GDM1 (cell line): ENCODE results near the gene C1orf122.
"Not testable (repeated sequence)": the region's sequence is repeated elsewhere in the genome, so short reads cannot be mapped to it uniquely, and the experiment has no call there.

Source experiments
- DNase-seq: peaks from one replicate; lab custom pipeline; 2025; lab: John Stamatoyannopoulos, UW

Gene C1orf122

GRCh38 chr1:37807555-37808368 is at the start of gene C1orf122, which contains the start of gene YRDC:
C1orf122 (plus strand) TSS chr1:37807790; CDS start chr1:37808405, 615 bp downstream.
YRDC (minus strand) TSS chr1:37808208; CDS start chr1:37808180, 28 bp downstream.
- peak; percentile 85 for DNase-seq

GRCh38 chr1:37759451-37759850 is 48.1 kb upstream of the C1orf122 start:
- no peak for DNase-seq

DNA sequence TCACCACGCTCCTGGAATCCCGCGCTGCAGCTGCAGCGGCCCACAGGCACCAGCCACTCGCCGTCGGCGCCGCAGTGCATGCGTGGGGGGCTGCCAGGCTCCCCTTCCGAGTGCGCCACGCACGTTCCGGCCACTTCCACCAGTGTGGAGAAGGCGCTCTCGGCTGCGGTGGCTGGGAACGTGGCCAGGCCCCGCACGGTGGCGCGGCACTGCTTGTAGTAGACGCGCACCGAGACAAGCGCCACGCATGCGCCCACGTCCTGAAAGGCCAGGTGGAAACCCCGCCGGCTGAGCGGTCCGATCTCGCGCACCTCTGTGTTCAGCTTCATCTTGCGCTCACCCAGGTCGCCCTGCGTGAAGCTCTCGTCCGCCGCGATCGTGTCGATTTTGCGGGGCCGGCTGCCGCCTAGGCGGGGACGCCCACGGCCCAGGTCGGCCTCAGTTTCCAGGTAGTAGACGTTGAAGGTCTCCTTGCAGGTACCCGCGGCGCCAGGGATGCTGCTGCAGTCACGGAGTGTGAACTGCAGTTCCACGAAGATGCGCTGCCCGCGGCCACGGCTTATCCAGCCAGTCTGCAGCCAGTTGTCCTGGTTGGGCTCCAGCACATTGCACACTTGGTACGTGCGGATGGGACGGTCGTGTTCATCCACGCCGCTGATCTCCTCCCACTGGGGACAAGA is 46.0 kb upstream of the C1orf122 start:
- DNase-seq: no peak

GRCh38 chr1:37762516-37762915 is 45.1 kb upstream of the C1orf122 start:
- no peak for DNase-seq

DNA sequence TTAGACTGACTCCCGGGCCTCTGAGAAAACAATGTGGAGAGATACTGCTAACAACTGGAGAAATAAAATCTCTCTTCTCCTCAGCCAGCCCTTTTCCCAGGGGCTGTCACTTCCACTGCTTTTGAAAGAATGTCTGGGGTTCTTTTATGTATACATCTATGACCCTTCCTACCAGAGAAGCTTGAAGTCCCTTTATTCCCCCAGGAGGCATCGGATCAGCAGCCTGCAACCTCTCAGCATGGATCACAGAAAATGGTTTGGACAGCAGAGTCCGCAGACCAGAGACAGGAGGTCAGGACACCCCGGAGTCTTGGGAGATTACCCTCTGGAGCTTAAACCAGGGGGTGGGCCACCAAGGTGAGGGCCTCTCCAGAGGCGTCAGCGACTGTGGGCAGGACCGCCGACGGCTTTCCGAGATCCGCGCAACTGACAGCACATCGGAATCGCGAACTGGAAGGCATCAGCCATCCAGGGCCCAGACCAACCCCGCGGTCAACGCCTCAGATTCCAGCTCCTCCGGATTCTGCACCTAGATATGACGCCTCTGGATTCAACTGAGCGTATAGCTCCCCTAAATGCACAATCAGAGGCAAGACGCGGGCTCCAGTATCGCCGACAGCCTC is 43.7 kb upstream of the C1orf122 start:
- no peak for DNase-seq

- no peak for DNase-seq
Observed at GRCh38 chr1:37764414-37764825, 43.2 kb upstream of the C1orf122 start.

GRCh38 chr1:37764888-37765441 is 42.6 kb upstream of the C1orf122 start, which contains the start of gene EPHA10:
EPHA10 (minus strand) TSS chr1:37765120; CDS start chr1:37765066, 54 bp downstream.
- DNase-seq: no peak

GRCh38 chr1:37765916-37766664 is 41.5 kb upstream of the C1orf122 start:
- no peak for DNase-seq

GRCh38 chr1:37767488-37767887 is 40.1 kb upstream of the C1orf122 start:
- no peak for DNase-seq

DNA sequence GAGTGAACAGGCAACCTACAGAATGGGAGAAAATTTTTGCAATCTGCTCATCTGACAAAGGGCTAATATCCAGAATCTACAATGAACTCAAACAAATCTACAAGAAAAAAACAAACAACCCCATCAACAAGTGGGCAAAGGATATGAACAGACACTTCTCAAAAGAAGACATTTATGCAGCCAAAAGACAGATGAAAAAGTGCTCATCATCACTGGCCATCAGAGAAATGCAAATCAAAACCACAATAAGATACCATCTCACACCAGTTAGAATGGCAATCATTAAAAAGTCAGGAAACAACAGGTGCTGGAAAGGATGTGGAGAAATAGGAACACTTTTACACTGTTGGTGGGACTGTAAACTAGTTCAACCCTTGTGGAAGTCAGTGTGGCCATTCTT is 36.1 kb upstream of the C1orf122 start:
- DNase-seq: not testable (repeated sequence)

DNA sequence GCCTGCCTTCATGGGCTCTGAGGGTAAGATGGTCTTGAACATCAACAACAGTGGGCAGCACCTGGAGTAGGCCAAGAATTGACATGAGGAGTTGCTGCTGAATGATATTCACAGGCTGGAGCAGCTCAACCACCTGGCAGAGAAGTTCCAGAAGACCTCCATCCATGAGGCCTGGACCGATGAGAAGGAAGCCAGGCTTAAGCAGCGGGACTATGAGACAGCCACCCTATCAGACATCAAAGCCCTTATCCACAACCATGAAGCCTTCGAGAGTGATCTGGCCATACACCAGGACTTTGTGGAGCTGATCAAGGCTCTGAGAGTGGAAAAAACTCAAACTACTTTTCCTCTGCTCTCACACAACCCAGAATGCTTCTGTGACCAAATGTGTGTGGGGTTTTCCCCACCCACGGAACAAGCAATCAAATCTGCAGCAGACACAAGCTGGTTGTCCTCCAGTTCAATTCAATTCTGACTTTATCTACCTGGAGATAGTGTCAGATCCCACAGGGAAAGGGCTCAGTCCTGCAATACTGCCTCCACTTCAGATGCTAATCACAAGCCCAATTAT is 30.6 kb upstream of the C1orf122 start:
- DNase-seq: no peak

DNA sequence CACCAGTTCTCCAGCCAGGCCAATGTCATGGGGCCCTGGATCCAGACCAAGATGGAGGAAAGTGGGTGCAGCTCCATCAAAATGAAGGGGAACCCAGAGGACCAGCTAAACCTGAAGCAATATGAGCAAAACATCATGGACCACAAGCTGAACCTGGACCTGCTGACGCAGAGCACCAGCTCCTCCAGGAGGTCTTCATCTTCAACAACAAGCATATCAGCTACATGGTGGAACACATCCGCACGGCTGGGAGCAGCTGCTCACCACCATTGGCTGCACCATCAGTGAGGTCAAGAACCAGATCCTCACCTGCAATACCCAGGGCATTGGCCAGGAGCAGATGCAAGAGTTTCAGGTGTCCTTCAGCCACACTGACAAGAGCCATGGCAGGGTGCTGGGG is 28.9 kb upstream of the C1orf122 start:
- DNase-seq: no peak

- no peak for DNase-seq
Observed at GRCh38 chr1:37782491-37782890, 25.1 kb upstream of the C1orf122 start.

DNA sequence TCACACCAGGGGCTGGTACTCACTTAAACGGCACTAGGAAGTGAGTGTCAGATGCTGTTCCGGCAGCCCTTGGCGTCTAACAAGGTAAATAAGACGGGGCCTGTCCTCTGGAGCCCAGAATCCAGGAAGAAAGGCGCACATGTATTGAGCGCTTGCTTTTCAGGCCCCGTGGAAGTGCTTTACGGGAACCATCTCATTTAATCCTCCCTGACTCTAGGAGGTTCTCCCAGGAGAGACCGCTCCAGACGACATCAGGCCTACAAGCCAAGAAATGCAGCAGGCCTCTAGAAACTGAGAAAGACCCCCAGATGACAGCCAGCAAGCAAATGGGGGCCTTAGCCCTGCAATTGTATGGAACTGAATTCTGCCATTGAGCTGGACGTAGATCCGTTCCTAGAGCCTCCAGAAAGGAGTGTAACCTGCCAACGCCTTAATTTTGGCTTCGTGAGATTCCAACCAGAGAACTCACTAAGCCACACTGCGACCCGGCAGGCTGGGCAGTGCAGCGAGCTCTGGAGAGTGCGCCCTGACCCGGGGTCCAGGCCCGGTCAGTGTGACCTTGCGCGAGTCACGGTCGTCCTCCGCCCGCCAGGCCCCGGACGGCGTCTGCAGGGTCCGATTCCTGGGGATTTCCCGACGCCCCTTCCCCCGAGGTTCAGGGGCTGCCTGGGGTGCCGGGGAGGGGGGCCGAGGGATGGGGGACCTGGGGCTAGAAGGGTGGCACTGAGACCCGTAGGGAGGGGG is 14.5 kb upstream of the C1orf122 start:
- no peak for DNase-seq

DNA sequence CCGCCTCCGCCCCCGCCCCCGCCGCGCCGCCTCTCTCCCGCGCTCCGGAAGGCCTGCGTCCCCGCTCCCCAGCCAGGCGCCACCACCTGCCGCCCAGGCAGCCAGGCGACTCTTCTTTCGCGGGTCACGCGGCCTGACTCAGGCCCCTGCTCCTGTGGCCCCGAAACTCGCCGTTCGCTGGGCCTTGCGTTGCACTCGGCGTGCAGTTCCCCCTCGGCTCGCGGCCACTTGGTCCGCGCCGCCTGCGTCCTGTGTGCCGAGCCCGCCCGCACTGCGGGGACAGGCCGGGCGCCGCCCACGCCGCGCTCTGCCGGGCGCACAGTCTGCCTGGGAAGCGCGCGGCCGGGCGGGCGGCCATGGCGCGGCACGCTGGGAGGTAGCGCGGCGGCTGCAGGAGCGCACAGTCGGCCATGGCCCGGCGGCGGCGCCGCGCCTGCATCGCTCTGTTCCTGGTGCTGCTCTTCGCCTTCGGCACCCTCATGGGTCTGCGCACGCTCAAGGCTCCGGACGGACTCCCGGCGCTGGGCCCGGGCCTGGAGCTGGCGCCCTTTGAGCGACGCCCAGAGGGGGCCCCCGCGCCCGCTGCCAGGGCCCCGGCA is 13.7 kb upstream of the C1orf122 start, which contains the start of gene MANEAL:
Gene MANEAL (plus strand): TSS at position 75 of the 599 bp plus-strand sequence. CDS start 336 bp downstream, at position 411.
- DNase-seq: peak; percentile 55

DNA sequence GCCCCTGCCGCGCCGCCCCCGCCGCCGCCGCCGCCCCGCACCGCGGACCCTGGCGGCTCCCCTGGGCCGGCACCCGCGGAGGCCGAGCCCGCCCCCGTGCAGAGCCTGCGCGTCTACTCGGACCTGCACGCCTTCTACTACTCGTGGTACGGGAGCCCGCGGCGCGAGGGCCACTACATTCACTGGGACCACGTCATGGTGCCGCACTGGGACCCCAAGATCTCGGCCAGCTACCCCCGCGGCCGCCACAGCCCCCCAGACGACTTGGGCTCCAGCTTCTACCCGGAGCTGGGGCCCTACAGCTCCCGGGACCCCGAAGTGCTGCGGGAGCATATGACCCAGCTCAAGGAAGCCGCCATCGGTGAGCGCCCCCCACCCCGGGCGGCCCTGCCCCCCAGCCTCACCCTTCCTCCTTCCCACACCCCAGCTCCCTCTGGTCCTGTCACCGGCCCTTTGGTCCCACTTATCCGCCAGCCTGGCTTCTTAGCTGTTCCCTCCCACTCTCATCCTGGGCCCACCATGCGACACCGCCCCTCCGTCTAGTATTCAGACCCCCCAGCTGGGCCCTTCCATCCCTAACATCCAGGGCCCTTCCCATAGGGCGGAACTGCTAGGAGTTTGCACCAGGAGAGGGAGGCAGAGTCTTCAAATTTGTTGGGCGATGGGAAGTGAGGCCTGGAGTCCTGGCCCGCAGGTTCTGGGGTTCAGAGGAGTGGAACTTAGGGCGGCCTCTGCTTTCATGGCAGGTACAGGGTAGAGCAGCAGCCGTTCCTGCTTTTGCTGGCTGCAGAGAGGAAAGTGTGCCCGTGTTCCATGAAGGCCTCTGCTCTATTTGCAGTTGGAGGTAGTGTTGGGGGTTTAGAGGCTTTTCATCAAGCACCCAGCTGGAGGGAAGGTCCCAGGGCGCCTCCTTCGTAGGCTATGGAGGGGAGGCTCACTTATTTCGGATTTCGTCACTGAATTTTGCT is 12.9 kb upstream of the C1orf122 start:
- DNase-seq: no peak

DNA sequence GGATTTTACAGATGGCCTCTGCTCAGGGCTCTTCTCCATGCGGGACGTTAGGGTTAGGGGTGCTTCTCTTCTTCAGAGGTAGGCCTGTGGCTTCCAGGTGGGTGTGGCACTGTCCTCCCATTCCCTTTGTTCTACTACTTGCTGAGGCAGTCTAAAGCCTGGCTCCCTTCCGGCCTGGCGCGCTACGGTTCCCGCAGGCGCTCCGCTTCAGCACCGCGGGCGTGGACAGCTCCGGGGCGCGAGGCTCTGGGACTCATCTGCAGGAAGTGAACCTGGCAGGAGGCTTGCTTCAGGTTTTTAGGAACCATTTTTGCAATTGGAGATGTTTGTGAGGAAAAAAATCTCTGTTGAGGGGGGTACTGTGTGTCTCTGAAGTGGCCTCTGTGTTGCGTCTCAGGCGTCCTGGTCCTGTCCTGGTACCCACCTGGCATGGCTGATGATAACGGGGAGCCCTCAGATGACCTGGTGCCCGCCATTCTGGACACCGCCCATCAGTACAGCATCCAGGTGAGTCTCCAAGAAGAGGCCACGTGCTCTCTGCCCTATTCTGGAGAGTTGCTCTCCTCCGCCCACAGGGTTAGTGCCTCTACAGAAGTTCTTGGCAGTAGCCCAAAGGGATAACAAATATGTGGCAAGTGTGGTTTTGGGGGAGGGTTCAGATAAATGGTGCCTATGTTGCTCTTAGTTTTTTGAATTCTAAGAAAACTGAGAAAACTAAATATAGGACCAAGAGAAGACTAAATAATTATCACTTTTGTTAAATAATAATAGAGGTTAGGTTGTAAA is 12.1 kb upstream of the C1orf122 start:
- no peak for DNase-seq

DNA sequence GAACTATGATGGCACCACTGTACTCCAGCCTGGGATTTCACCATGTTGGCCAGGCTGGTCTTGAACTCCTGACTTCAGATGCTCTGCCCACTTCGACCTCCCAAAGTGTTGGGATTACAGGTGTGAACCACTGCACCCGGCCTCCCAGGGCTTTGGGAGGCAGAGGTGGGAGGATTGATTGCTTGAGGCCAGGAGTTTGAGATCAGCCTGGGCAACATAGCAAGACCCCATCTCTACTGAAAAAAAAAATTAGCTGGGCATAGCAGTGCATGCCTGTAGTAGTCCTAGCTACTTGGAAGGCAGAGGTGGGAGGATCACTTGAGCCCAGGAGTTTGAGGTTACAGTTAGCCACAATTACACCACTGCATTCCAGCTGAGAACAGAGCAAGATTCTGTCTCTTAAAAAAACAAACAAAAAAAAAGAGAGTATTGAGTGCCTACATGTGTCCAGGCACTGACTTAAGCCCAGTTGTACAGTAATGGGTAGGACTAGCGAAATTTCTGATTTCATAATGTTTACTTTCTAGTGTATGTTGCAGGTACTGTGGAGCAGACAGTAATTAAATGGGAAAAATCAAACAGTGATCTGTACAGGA is 9.7 kb upstream of the C1orf122 start:
- DNase-seq: no peak
